Lung microvascular endothelial cell (primary cell): Measurements from ENCODE around the gene CACNA1D. TPM values are rescaled to one million over a fixed set of nuclear protein-coding genes. Genes with fewer than 3 reads are reported as not detected.
"Not testable (repeated sequence)": the region's sequence is repeated elsewhere in the genome, so short reads cannot be mapped to it uniquely, and the experiment has no call there.

Experiments used
- DNase-seq, 2 donors: peaks; one replicate each; pipeline versions ENCODE4 v3.0.0 to v3.0.0-alpha.2; 2010; ENCODE audit warnings: low read depth in 2 of 2
- total RNA-seq: library from RNA; depleted of rRNA; stranded (reverse); fragments of >200 nt; gene quantifications from 2 replicates; pipeline ENCODE4 v1.2.1, GENCODE V29; 2014

The CACNA1D gene
- total RNA-seq, 1 donor from 2014 or later = not detected

- DNase-seq = no peak
These were observed 118.7 kb downstream of the CACNA1D start for GRCh38 chr3:53613125-53613524.

GRCh38 chr3:53614307-53614706 lies 119.9 kb downstream of the CACNA1D start:
- no peak for DNase-seq

- no peak for DNase-seq
These were observed 121.9 kb downstream of the CACNA1D start for GRCh38 chr3:53616321-53616720.

- no peak for DNase-seq
These were observed 122.8 kb downstream of the CACNA1D start for GRCh38 chr3:53616971-53617892.

GRCh38 chr3:53617893-53618523 lies 123.6 kb downstream of the CACNA1D start:
- DNase-seq = no peak

GRCh38 chr3:53618524-53618906 lies 124.1 kb downstream of the CACNA1D start:
- no peak for DNase-seq

- DNase-seq = no peak
These were observed 124.5 kb downstream of the CACNA1D start for GRCh38 chr3:53618936-53619335.

GRCh38 chr3:53624061-53624857 lies 129.8 kb downstream of the CACNA1D start:
- no peak for DNase-seq

- no peak for DNase-seq
These were observed 132.5 kb downstream of the CACNA1D start for GRCh38 chr3:53626876-53627275.

GRCh38 chr3:53628536-53629401 lies 134.4 kb downstream of the CACNA1D start:
- no peak for DNase-seq

- DNase-seq = no peak
These were observed 135.0 kb downstream of the CACNA1D start for GRCh38 chr3:53629402-53629723.

- DNase-seq = no peak
These were observed 136.1 kb downstream of the CACNA1D start for GRCh38 chr3:53630547-53630946.

GRCh38 chr3:53633197-53633787 lies 138.9 kb downstream of the CACNA1D start:
- DNase-seq = no peak

- no peak for DNase-seq
These were observed 140.6 kb downstream of the CACNA1D start for GRCh38 chr3:53635041-53635440.

- DNase-seq = not testable (repeated sequence)
These were observed 144.4 kb downstream of the CACNA1D start for GRCh38 chr3:53638806-53639205.

GRCh38 chr3:53641397-53641796 lies 147.0 kb downstream of the CACNA1D start:
- no peak for DNase-seq

- no peak for DNase-seq
These were observed 147.8 kb downstream of the CACNA1D start for GRCh38 chr3:53642211-53642610.

GRCh38 chr3:53643757-53644156 lies 149.3 kb downstream of the CACNA1D start:
- no peak for DNase-seq

- DNase-seq = no peak
These were observed 151.3 kb downstream of the CACNA1D start for GRCh38 chr3:53645754-53646153.

GRCh38 chr3:53646723-53647122 lies 152.3 kb downstream of the CACNA1D start:
- no peak for DNase-seq

GRCh38 chr3:53649816-53650215 lies 155.4 kb downstream of the CACNA1D start:
- no peak for DNase-seq
